ES-I3 (cell line): ENCODE data around the gene SMNDC1.

ENCODE experiments used
- H3K36me3 ChIP-seq: 2 replicates; pipeline ENCODE4 v1.6.1; 2013; ENCODE audit warnings: mild to moderate bottlenecking, low read length, control low read depth, moderate library complexity; ENCODE audit not compliant: insufficient read depth
- H3K4me1 ChIP-seq: 2 replicates; pipeline ENCODE4 v1.6.1; 2013; ENCODE audit warnings: mild to moderate bottlenecking, control low read depth, low read length; ENCODE audit not compliant: insufficient read depth
- H3K9ac ChIP-seq: 2 replicates; pipeline ENCODE4 v1.6.1; 2013; ENCODE audit warnings: low read depth, mild to moderate bottlenecking, low read length, moderate library complexity
- H3K9me3 ChIP-seq: 2 replicates; pipeline ENCODE4 v1.6.1; 2013; ENCODE audit warnings: mild to moderate bottlenecking, low read length, moderate library complexity; ENCODE audit not compliant: control insufficient read depth, insufficient read depth

SMNDC1 gene

DNA sequence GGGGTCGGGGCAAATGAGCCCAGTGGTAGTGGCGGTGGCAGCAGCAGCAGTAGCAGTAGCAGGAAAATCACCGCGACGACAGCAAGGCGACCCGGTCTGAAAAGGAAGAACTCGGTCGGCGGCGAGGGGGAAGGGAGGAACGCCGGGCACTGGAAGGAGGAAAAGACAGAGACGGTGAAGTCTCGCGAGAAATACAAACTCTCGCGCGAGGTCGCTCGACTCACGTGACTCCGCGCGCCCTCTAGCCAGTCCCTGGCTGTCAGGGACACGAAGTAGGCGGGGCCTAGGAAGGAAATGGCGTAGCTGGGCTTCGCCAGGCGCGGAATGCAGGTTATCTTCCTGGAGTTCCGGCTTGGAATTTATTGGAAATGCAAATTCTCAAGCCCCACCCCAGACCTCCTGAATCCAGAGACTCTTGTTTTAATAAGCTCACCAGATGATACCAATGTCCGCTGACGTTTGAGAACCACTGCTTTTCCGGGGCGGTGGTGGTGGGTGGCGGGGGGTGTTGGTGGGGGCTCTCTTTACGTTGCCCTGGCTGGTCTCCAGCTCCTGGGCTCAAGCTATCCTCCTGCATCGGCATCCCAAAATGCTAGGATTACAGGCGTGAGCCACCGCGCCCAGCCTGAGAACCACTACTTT, at the start of gene SMNDC1:
Gene SMNDC1 (minus strand): TSS at position 141 of the 642 bp plus-strand sequence. CDS start 1,333 bp downstream, outside the sequence.
- Histone ChIP-seq H3K4me1 (peaks cover 6% of the 10 kb centered on the region; the same call in 1 of the 2 replicates), H3K9ac (peak within 1 kb of the TSS; percentile 88), H3K36me3 (peaks cover 25% of the 10 kb centered on the region), H3K9me3 (no peaks in the 10 kb centered on the region)

DNA sequence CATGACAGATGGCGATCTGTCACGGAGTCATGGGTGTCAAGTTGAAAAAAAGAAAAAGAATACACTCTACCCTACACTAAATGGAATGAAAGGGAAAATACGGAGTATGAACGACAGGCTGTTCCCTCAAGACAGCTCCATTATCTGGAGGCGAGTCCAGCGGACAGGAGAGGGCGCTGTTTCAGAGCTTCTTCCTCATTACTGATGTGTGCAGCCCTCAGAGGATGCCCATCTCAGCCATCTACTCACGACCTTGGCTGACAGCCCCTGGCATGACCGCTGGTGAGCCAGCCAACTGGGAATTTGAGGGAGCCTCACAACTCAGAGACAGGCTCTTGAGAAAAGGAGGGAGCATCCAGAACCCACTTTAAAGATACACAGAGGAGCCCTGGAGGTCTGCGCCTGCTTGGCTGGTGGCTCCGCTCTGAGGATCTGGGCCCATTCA, 49.6 kb upstream of the SMNDC1 start:
- Histone ChIP-seq H3K36me3 (no peaks in the 10 kb centered on the region), H3K4me1 (peaks cover 25% of the 10 kb centered on the region), H3K9me3 (no peaks in the 10 kb centered on the region), H3K9ac (peak overlapping the region; percentile 23; the same call in 1 of the 2 replicates)

DNA sequence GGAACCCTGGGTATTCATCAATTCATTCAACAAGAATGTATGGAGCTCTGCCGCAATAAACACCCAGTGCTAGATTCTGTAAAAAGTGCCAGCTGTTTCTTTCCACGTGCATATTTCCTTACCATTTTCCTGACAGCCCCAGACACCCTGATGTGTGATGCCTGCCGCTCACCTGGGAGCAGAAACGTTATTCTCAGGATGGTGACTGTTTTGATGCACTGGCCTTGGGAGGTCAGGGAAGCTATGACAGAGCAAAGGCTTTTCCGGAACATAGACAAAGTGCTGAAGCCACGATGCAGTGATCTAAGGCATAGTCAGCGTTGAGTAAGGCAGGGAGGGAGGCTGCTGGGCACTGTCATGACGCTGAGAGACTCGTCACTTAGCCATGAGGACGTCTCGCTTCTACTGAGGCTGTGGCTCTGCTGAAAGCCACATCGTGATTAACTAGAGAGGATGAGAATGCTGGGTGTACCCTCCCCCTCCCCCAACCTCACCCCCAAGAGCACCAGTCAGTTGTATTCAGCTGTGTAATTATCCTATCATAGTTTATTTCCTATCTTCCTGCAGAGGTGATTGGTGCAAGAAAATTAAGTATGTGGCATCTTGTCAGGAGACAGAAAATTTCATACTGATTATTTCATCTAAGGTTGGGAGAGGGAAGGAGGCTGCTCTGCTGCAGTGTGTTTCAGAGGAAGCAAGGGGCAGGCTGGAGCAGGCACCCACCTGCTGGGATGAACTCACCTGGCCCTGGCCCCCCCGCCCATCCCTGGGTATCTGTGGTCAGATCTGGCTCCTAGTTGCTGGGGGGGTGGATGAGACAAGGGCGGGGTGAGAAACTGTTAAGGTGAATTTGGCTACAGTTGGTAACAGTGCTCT, 48.8 kb upstream of the SMNDC1 start:
- Histone ChIP-seq H3K4me1 (peaks cover 19% of the 10 kb centered on the region), H3K9ac (peak overlapping the region; percentile 23; the same call in 1 of the 2 replicates), H3K9me3 (no peaks in the 10 kb centered on the region)

DNA sequence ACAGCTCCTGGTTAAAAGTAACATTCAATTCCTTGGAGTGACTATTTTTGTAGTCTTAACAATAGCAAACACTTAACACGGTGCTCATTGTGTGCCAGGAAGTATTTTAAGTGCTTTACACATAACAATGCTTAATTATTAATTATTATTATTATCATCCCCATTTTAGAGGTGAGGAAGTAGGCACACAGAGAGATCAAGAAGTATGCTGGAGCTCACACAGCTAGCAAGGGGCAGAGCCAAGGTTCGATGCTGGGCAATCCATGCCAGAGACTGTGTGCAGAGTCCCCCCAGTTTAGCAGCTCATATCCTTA, 48.2 kb upstream of the SMNDC1 start:
- Histone ChIP-seq H3K9me3 (no peaks in the 10 kb centered on the region), H3K4me1 (peaks cover 15% of the 10 kb centered on the region), H3K9ac (no peak overlapping the region), H3K36me3 (no peaks in the 10 kb centered on the region)

More for the DNA sequence above, 48.8 kb upstream of the SMNDC1 start:
- no peaks in the 10 kb centered on the region for H3K36me3 ChIP-seq

DNA sequence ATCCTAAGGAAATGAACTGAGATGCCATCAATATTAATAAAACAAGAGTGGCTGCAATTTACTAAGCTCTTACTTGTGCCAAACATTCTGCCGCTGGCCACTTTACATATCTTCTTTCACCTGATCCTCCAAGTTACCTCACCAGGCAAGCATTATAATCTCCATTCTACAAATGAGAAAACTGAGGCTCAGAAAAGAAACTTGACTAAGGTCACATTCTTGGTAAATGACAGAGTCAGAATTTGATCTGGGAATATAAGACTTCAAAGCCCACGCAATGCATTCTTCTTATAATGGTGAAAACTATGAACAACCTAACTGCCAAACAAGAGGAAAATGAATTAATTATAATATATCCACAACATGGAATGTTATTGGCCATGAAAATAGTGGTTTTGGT, 46.1 kb upstream of the SMNDC1 start:
- Histone ChIP-seq H3K9me3 (no peaks in the 10 kb centered on the region), H3K36me3 (no peaks in the 10 kb centered on the region), H3K9ac (no peak overlapping the region), H3K4me1 (peaks cover 15% of the 10 kb centered on the region)

DNA sequence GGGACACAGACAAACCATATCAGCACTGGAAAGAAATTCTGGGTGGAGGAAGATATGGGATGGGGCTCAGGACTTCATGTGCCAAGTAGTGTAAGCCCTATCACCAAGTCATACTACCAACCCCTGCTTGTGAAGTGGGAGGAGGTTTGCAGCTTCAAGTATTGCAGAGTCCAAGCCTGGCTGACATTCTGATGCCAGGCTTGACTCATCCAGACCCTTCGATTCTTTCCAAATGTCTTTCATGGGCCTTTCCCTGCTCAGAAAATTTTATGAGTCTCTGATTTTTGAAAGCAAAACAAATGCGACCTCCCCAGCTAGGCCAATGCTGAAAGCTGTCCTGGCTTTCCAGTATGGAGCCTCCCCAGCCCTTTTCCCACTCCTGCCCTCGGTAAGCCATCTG, 45.1 kb upstream of the SMNDC1 start:
- no peak overlapping the region for H3K9ac ChIP-seq
- peaks cover 15% of the 10 kb centered on the region for H3K4me1 ChIP-seq
- no peaks in the 10 kb centered on the region for H3K36me3 ChIP-seq
- no peaks in the 10 kb centered on the region for H3K9me3 ChIP-seq

DNA sequence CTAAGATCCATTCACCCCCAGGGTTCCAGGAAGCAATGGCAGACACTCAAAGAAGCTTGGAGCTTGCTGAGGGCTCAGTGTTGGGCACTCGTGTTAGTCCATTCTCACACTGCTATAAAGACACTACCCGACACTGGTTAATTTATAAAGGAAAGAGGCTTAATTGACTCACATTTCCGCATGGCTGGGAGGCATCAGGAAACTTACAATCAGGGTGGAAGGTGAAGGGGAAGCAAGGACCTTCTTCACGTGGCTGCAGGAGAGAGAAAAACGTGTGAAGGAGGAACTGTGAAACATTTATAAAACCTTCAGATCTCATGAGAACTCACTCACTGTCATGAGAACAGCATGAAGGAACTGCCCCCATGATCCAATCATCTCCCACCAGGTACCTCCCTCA, 44.7 kb upstream of the SMNDC1 start:
- H3K9ac ChIP-seq: no peak overlapping the region
- H3K9me3 ChIP-seq: no peaks in the 10 kb centered on the region
- H3K4me1 ChIP-seq: peaks cover 15% of the 10 kb centered on the region
- no peaks in the 10 kb centered on the region for H3K36me3 ChIP-seq

DNA sequence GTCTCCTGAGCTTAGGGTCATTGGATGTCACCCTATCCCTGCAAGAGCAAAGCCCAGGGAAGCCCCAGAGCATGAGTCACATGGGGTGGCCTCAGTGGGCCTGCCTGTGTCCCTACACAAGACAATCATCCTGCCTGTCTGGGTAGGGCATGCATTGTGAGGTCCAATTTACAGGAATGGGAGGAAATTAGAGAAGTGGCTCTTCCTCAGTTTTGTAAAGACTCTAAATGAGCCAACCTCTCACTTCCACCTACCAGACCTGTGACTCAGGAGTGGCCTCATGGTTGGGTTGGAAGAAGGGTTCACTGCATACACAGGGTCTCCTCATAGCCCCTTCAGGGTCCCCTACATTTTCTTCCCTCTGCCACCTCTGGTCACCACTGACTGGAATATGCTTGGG, 43.6 kb upstream of the SMNDC1 start:
- no peaks in the 10 kb centered on the region for H3K36me3 ChIP-seq
- peaks cover 6% of the 10 kb centered on the region; the same call in 1 of the 2 replicates for H3K4me1 ChIP-seq
- no peaks in the 10 kb centered on the region for H3K9me3 ChIP-seq
- H3K9ac ChIP-seq: no peak overlapping the region

DNA sequence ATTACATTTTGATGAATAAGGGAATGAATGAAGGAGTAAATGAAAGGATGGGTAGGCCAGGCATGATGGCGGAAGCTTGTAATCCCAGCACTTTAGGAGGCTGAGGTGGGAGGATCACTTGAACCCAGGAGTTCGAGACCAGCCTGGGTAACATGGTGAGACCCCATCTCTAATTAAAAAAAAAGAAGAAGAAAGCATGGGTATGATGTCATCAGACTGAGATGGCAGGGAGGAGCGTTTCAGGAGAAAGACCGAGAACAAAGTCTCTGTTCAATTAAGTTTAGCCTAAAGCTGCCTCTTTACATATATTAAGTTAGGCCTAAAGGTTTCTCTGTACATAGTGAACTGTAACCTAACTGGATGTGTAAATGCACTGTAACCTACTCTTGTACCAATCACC, 42.2 kb upstream of the SMNDC1 start:
- Histone ChIP-seq H3K9me3 (no peaks in the 10 kb centered on the region), H3K9ac (no peak overlapping the region), H3K36me3 (no peaks in the 10 kb centered on the region), H3K4me1 (no peaks in the 10 kb centered on the region)

DNA sequence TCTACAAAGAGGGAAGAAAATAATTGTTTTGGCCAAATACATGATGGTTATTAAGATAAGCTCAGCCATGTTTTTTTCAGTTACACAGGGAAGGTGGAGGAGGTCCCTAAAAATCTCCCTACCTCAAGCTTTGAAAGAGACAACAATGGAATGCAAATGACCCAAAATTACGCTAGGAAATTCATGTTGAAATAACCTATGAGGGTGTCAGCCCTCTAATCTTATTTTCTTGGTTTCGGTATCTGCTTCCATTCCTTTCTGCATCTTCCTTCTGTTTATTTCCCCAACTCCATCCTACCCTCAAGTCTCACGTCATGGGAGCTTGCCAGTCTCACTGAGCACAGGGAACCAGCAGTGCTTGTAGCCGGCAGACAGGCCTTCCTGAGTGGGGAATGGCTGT, 40.6 kb upstream of the SMNDC1 start:
- H3K9ac ChIP-seq: no peak overlapping the region
- H3K4me1 ChIP-seq: no peaks in the 10 kb centered on the region
- H3K36me3 ChIP-seq: no peaks in the 10 kb centered on the region
- no peaks in the 10 kb centered on the region for H3K9me3 ChIP-seq

DNA sequence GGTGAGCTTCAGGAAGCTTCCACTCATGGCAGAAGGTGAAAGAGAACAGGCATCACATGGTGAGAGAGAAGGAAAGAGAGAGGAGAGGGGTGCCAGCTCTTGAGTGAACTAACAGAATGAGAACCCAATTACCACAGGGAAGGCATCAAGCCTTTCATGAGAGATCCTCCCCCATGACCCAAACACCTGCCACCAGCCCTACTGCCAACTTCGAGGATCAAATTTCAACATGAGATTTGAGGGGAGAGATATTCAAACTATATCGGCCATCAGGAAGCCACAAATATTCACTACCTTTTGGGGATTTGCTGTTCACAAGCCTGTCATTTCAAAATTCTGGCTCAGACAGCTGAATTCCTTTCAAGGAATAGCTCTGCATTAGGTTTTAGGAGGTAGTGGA, 39.9 kb upstream of the SMNDC1 start:
- Histone ChIP-seq H3K4me1 (no peaks in the 10 kb centered on the region), H3K9me3 (no peaks in the 10 kb centered on the region)

DNA sequence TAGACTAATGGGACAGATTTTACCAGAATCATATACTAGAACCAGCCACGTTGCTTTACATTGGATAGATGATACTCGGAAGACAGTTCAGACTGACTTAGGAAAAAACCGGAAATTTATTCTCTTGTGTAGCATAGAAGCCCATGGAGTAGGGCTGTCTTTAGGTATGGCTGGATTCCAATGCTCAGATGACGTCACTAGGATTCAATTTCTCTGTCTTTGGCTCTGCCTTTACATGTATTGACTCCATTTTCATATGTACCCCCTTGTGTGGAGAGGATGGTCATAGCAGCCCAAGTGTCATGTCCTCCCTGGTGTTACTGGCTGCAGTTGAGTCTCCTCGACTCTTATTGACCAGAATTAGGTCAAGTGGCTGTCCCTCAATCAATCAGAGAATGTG, 39.2 kb upstream of the SMNDC1 start:
- Histone ChIP-seq H3K4me1 (no peaks in the 10 kb centered on the region), H3K36me3 (no peaks in the 10 kb centered on the region), H3K9me3 (no peaks in the 10 kb centered on the region), H3K9ac (no peak overlapping the region)

More for the DNA sequence above, 39.9 kb upstream of the SMNDC1 start:
- Histone ChIP-seq H3K36me3 (no peaks in the 10 kb centered on the region), H3K9ac (no peak overlapping the region)

DNA sequence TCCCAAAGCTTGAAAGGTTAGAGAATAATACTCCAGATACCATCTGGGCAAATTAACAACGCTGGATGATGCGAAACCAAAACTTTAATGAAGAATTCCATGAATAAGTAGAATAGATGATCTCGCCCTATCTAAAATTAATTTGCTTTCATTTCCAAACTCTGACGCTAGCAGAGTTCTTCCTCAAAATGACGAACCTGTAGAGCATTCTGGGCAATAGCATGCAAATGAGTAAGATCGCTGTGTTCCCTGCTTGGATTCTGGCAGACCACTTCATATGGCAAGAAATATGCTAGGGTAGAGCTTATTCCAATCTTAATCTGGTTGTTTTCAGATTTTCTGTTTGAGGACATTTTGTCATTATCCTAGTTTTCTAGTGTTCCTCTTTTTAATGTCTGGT, 36.1 kb upstream of the SMNDC1 start:
- no peaks in the 10 kb centered on the region for H3K9me3 ChIP-seq
- H3K4me1 ChIP-seq: peaks cover 11% of the 10 kb centered on the region
- H3K36me3 ChIP-seq: no peaks in the 10 kb centered on the region
- H3K9ac ChIP-seq: no peak overlapping the region

DNA sequence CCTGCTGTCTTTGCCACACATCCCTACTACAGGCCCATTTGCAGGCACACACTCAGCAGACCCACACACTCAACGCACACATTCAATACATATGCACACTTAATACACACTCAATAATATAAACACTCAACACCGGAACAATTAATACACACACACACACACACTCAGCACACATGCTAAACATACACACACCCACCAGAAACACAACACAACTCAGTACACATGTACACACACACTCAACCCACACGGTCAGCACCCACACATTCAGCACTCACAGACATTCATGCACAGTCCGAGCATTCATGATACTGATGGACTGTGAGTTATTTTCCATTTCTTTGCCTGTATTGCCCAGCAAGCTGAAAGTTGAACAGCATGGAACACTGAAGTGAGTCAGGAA, 35.4 kb upstream of the SMNDC1 start:
- Histone ChIP-seq H3K36me3 (no peaks in the 10 kb centered on the region), H3K4me1 (peaks cover 16% of the 10 kb centered on the region), H3K9ac (no peak overlapping the region), H3K9me3 (no peaks in the 10 kb centered on the region)

DNA sequence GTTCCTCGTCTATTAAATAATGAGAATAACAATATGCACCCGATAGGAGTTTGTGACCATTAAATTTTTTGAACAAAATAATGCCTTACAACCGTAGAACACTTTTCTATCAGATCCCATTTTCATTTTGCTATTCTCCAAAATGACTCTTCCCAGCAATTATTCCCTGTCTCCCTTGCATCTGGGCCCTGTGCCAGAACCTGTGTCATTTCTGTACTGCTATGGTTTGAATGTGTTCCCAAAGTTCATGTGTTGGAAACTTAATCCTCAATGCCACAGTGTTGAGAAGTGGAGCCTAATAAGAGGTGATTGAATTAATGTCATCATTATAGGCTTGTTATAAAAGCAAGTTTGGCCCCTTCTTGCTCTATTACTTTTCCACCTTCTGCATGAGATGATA, 33.2 kb upstream of the SMNDC1 start:
- no peaks in the 10 kb centered on the region for H3K9me3 ChIP-seq
- H3K36me3 ChIP-seq: no peaks in the 10 kb centered on the region
- peaks cover 16% of the 10 kb centered on the region for H3K4me1 ChIP-seq
- no peak overlapping the region for H3K9ac ChIP-seq
